GM18526 (cell line): ENCODE data around the gene DDA1.

Experiments used
- POLR2A ChIP-seq: IDR thresholded peaks from 3 replicates; pipeline ENCODE4 v1.6.1; 2011; ENCODE audit not compliant: insufficient read length; ENCODE audit errors: extremely low read depth

Gene DDA1

GRCh38 chr19:17309198-17309964 lies at the start of gene DDA1:
TSS of gene DDA1 (plus strand) at chr19:17309563. CDS start at chr19:17309655, 92 bp downstream.
- TF ChIP-seq POLR2A: peak; percentile 70

DNA sequence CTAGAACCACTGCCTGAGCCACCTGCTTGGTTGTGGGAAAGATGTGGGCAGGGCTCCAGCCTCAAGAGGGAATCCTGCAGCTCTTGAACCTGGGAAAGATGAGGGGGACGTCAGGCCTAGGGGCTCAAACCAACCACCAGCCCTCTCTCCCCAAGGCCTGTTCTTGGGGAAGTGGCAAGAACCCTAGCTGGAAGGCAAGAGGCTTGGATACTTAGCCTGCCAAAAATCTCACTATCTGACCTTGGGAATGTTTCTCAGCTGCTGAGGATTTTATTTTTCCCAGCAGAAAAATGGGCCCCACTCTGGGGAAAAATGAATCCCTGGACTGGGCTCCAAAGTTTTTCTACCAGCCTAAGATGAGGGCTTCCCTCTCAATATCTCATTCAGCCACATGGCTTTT lies 49.4 kb upstream of the DDA1 start:
- no peak for TF ChIP-seq POLR2A

DNA sequence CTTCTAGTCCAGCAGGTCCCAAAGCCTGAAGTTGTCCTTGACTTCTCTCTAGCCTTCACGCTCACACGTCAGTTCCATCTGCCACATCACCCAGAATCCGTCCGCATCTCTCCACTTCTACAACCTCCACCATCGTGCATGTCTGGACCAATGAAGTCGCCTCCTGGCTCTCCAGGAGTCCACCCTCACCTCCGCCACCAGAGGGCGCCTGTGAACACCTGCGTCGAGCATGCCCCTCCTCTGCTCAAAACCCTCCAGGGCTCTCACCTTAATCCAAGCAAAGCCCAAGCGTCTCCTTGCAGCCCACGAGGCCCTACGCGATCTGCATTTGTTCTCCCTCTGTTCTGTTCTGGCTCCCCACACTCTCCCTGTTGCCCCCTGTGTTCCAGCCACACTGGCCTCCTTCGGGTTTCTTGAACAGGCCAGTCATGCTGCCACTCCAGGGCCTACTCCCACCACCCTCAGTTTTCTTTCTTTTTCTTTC lies 48.5 kb upstream of the DDA1 start:
- TF ChIP-seq POLR2A: no peak

GRCh38 chr19:17262557-17262956 lies 46.8 kb upstream of the DDA1 start:
- no peak for TF ChIP-seq POLR2A

GRCh38 chr19:17263712-17264640 lies 45.4 kb upstream of the DDA1 start:
- no peak for TF ChIP-seq POLR2A

DNA sequence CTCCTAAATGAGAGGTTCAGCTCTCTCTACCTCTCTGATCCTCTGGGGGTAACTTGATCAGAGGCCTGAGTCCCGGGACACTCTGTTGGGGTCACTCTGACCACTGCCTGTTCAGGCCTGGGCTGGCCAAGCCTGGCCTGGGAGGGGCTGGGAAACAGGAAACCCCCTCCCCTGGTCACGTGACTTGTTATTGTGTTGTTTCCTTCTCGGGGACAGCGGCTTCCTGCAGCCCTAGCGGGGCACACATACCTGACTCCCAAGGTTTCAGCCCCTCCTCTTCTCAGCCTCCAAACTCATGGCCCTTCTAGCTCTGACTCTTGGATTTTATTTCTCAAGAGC lies 44.8 kb upstream of the DDA1 start, which contains the start of gene USHBP1:
Gene USHBP1 (minus strand): TSS at position 105 of the 339 bp plus-strand sequence. CDS start 446 bp downstream, outside the sequence.
- TF ChIP-seq POLR2A: no peak

DNA sequence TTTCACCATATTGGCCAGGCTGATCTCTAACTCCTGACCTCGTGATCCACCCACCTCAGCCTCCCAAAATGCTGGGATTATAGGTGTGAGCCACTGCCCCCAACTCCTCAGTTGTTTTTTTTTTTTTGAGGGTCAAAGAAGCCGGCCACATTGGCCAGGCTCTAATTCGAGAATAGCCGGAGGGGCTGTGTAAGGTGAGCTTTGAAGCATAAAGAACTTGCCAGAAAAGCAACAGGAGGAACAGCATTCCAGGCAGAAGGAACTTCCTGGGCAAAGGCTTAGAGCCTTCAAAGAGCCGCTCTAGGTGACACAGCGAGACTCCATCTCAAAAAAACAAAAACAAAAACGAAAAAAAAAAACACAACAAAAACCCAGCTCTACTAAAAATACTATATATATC lies 43.3 kb upstream of the DDA1 start:
- TF ChIP-seq POLR2A: no peak

DNA sequence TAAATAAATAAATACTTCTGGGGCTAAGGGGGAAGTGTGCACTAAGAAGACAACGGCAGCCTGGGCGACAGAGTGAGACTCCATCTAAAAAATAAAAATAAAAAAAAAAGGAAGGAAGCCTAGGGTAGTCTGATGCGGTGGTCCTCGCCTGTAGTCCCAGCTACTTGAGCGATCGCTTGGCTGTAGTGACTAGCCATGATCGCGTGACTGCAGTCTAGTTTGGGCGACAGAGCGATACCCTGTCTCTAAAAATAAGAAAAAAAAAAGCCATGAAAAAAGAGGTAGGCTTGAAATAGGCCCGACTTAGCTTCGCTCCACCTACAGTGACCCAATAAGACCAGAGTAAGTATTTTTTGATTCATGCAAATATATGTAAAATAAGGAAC lies 42.8 kb upstream of the DDA1 start:
- TF ChIP-seq POLR2A: peak; percentile 45

- TF ChIP-seq POLR2A: peak; percentile 77
Measured at GRCh38 chr19:17266975-17267788, 42.2 kb upstream of the DDA1 start, which contains the start of gene BABAM1. TSS of gene BABAM1 (plus strand) at chr19:17267443. CDS start at chr19:17268807, 1,364 bp downstream.

DNA sequence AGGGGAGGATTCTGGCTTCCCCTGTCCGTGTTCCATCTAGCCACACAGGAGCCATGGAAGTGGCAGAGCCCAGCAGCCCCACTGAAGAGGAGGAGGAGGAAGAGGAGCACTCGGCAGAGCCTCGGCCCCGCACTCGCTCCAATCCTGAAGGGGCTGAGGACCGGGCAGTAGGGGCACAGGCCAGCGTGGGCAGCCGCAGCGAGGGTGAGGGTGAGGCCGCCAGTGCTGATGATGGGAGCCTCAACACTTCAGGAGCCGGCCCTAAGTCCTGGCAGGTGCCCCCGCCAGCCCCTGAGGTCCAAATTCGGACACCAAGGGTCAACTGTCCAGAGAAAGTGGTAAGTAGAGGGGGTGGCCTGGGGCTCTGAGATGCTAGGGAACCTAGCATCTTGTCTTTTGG lies 40.6 kb upstream of the DDA1 start:
- TF ChIP-seq POLR2A: no peak

DNA sequence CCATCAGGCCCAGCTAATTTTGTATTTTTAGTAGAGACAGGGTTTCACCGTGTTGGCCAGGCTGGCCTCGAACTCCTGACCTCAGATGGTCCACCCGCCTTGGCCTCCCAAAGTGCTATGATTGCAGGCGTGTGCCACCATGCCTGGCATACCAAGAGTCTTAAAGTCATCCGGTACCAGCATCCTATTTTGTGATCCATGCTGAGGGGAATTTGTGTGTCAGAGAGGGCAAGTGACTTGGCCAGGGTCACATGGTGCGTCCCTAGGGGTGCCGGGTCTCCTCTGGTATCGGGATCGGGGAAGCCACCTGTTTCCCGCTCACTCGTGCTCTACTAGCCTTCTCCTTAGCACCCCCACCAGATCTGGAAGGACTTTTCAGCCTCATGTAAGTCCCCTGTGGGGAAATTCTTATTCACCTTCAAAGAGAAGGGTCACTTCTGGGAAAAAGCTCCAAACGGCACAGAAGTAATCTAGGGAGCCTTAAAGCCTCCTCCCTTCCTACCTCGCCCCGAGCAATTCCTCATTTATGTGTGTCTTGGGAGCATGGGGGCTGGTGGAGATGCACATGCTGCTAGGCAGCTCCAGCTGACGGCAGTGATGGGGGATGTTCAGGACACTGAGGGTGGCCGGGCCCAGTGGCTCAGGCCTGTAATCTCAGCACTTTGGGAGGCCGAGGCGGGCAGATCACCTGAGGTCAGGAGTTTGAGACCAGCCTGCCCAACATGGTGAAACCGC lies 33.8 kb upstream of the DDA1 start:
- TF ChIP-seq POLR2A: no peak

DNA sequence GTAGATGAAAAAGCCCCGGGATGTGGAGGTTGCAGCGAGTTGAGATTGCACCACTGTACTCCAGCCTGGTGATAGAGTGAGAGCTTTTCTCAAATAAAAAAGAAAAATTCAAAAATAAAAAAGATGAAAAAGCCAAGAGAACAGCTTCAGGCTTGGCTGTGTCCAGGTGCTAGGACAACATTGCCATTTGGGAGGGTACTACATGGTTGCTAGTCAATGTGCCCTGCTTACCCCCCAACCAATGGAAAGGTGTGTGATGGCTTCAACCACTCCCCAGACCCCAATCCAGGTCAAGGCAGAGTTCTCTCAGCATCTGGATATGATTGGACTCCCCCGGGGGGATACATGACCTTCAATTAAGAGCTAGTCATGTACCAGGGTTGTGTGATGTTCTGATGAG lies 29.9 kb upstream of the DDA1 start:
- TF ChIP-seq POLR2A: no peak

GRCh38 chr19:17281391-17282304 lies 27.7 kb upstream of the DDA1 start, which contains the start of gene ANKLE1:
TSS of gene ANKLE1 (plus strand) at chr19:17281901. CDS start at chr19:17281921, 20 bp downstream.
- TF ChIP-seq POLR2A: peak; percentile 60

DNA sequence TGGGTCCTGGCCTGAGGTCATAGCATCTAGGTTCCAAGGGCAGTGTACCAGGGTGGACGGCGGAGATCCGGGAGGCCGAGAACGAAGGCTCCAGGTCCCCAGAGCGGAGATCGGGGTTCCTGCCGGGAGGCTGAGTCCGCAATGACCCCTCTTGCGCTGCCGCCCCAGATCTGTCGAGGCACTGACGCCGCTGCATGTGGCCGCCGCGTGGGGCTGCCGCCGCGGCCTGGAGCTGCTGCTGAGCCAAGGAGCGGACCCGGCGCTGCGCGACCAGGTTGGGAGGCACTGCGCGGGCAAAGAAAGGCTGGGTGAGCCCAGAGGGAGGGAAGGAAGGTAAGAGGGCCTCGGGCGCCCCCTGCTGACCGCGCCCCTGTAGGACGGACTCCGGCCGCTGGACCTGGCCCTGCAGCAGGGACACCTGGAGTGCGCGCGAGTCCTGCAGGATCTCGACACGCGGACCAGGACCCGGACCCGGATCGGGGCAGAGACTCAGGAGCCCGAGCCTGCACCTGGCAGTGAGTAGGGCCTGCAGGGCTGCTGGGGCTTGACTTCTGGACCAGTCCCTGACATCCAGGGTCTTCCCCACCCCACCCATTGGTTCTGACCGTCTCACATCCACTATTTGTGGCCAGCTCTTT lies 26.8 kb upstream of the DDA1 start:
- peak; percentile 31 for TF ChIP-seq POLR2A
